A549 (cell line): ENCODE measurements around the gene EFCAB11. TPM values are rescaled to one million over a fixed set of nuclear protein-coding genes. Genes with fewer than 3 reads are reported as not detected.

Experiments
- ATAC-seq, 2 experiments: fragments of 200-7000 bp in 1 of 2; fragments of >200 bp in 1 of 2; cut with Nextera tagmentation in 1 of 2; cut with Tn5 transposase in 1 of 2; 3 replicates each; pipeline versions ENCODE4 v1.8.0 to v1.9.1; 2018 to 2020; ENCODE audit warnings: mild to moderate bottlenecking in 1 of 2, moderate library complexity in 1 of 2
- CTCF ChIA-PET: fragments of 300-600 bp; sonication (Branson Sonifier 250); formaldehyde crosslinking; extraction: SDS; loops from one replicate; lab custom pipeline; 2021; ENCODE audit warnings: antibody characterized with exemption, inconsistent platforms; lab: Yijun Ruan, JAX
- POLR2A ChIA-PET: fragments of 350-600 bp; formaldehyde crosslinking; extraction: SDS; loops from one replicate; lab custom pipeline; 2021; ENCODE audit warnings: antibody characterized with exemption, inconsistent platforms; lab: Yijun Ruan, JAX
- DNase-seq, 2 experiments: peaks; one replicate each; pipeline versions ENCODE4 v3.0.0 to v3.0.0-alpha.2; 2011 to 2016; ENCODE audit warnings: low read depth in 1 of 2, low spot score in 1 of 2
- FAIRE-seq: peaks from 2 replicates; lab custom pipeline; 2011; peaks lifted over from hg19 to GRCh38; lab: Jason Lieb, UNC
- H3K27ac ChIP-seq, 2 experiments: fragments of >200 bp; sonication (Bioruptor Twin); formaldehyde crosslinking; 3 replicates each; pipeline ENCODE4 v1.5.1; 2016 to 2017
- H3K4me1 ChIP-seq: fragments of >200 bp; sonication (Bioruptor Twin); formaldehyde crosslinking; 3 replicates; pipeline ENCODE4 v1.6.1; 2016
- H3K4me2 ChIP-seq: fragments of >200 bp; sonication (Bioruptor Twin); formaldehyde crosslinking; 3 replicates; pipeline ENCODE4 v1.6.1; 2016
- H3K4me3 ChIP-seq: fragments of >200 bp; sonication (Bioruptor Twin); formaldehyde crosslinking; 3 replicates; pipeline ENCODE4 v1.5.1; 2016
- H3K9me3 ChIP-seq: fragments of >200 bp; sonication (Bioruptor Twin); formaldehyde crosslinking; 3 replicates; pipeline ENCODE4 v1.6.1; 2016
- ATOH8 ChIP-seq: fragments of 250-450 bp; sonication (Bioruptor Pico); IDR thresholded peaks from 2 replicates; pipeline ENCODE4 v1.5.0; 2020; ENCODE audit warnings: low read depth, mild to moderate bottlenecking, moderate library complexity
- BHLHE40 ChIP-seq: IDR thresholded peaks from 2 replicates; pipeline ENCODE4 v1.6.1; 2012; ENCODE audit warnings: low read depth, low read length, inconsistent platforms
- CHD2 ChIP-seq: fragments of 150-350 bp; IDR thresholded peaks from 2 replicates; pipeline ENCODE4 v1.6.1; 2014; ENCODE audit warnings: low read length; ENCODE audit not compliant: partially characterized antibody
- CHD4 ChIP-seq: fragments of 200-600 bp; sonication (generic); IDR thresholded peaks from 2 replicates; pipeline ENCODE4 v1.6.1; 2016; ENCODE audit warnings: antibody characterized with exemption, mild to moderate bottlenecking, borderline replicate concordance
- E2F6 ChIP-seq: IDR thresholded peaks from 2 replicates; pipeline ENCODE4 v1.6.1; 2012; ENCODE audit warnings: low read depth, borderline replicate concordance
- EP300 ChIP-seq, 2 experiments: fragments of >200 bp; sonication (Bioruptor Twin); formaldehyde crosslinking; IDR thresholded peaks; 2 replicates in 1 of 2; 3 replicates in 1 of 2; pipeline ENCODE4 v1.6.1; 2016 to 2017
- ESRRA ChIP-seq: fragments of 150-350 bp; IDR thresholded peaks from 2 replicates; pipeline ENCODE4 v1.6.1; 2014; ENCODE audit warnings: mild to moderate bottlenecking, low read length, borderline replicate concordance
- FOSB ChIP-seq: fragments of 250-450 bp; sonication (Bioruptor Pico); IDR thresholded peaks from 2 replicates; pipeline ENCODE4 v1.5.0; 2020; ENCODE audit warnings: mild to moderate bottlenecking, moderate library complexity
- HDAC2 ChIP-seq: fragments of 200-600 bp; sonication (generic); IDR thresholded peaks from 2 replicates; pipeline ENCODE4 v1.6.1; 2016
- HOXA7 ChIP-seq: fragments of 250-450 bp; sonication (Bioruptor Pico); IDR thresholded peaks from 2 replicates; pipeline ENCODE4 v1.5.0; 2020; ENCODE audit warnings: mild to moderate bottlenecking, moderate library complexity
- HOXB5 ChIP-seq: fragments of 250-450 bp; sonication (Bioruptor Pico); IDR thresholded peaks from 2 replicates; pipeline ENCODE4 v1.5.0; 2020; ENCODE audit warnings: mild to moderate bottlenecking, moderate library complexity
- JUNB ChIP-seq: fragments of >200 bp; sonication (Bioruptor Twin); formaldehyde crosslinking; IDR thresholded peaks from 2 replicates; pipeline ENCODE4 v1.6.1; 2016
- KDM1A ChIP-seq: fragments of 200-600 bp; sonication (generic); IDR thresholded peaks from 2 replicates; pipeline ENCODE4 v1.6.1; 2016; ENCODE audit warnings: low read depth, mild to moderate bottlenecking
- KDM5A ChIP-seq: fragments of 200-600 bp; sonication (generic); IDR thresholded peaks from 2 replicates; pipeline ENCODE4 v1.6.1; 2016; ENCODE audit warnings: antibody characterized with exemption, mild to moderate bottlenecking
- MAFK ChIP-seq: fragments of 450-650 bp; IDR thresholded peaks from 2 replicates; pipeline ENCODE4 v1.6.1; 2014; ENCODE audit not compliant: partially characterized antibody
- MAX ChIP-seq: IDR thresholded peaks from 2 replicates; pipeline ENCODE4 v1.6.1; 2012
- MAZ ChIP-seq: fragments of 150-350 bp; IDR thresholded peaks from 2 replicates; pipeline ENCODE4 v1.6.1; 2014; ENCODE audit warnings: antibody characterized with exemption, low read depth, low read length, borderline replicate concordance
- NR3C1 ChIP-seq: fragments of >200 bp; sonication (Bioruptor Twin); formaldehyde crosslinking; IDR thresholded peaks from 3 replicates; pipeline ENCODE4 v1.6.1; 2017
- POLR2AphosphoS2 ChIP-seq: conservative IDR thresholded peaks from 2 replicates; pipeline ENCODE4 v1.6.1; 2012; ENCODE audit warnings: low read length, improper control_type of control experiment, inconsistent platforms
- RARB ChIP-seq: fragments of 250-450 bp; sonication (Bioruptor Pico); IDR thresholded peaks from 2 replicates; pipeline ENCODE4 v1.8.0; 2021; ENCODE audit warnings: mild to moderate bottlenecking, moderate library complexity
- REST ChIP-seq: fragments of 200-600 bp; sonication (generic); IDR thresholded peaks from 2 replicates; pipeline ENCODE4 v1.6.1; 2016; ENCODE audit warnings: antibody characterized with exemption, mild to moderate bottlenecking, moderate library complexity
- SREBF2 ChIP-seq: fragments of 450-650 bp; IDR thresholded peaks from 2 replicates; pipeline ENCODE4 v1.6.1; 2014; ENCODE audit warnings: mild to moderate bottlenecking, moderate library complexity
- TFCP2L1 ChIP-seq: fragments of 250-450 bp; sonication (Bioruptor Pico); IDR thresholded peaks from 2 replicates; pipeline ENCODE4 v1.5.0; 2021; ENCODE audit warnings: mild to moderate bottlenecking
- TP53 ChIP-seq: fragments of 250-450 bp; sonication (Bioruptor Pico); IDR thresholded peaks from 2 replicates; pipeline ENCODE4 v1.5.0; 2021; ENCODE audit warnings: mild to moderate bottlenecking, moderate library complexity
- USF2 ChIP-seq: fragments of 450-650 bp; IDR thresholded peaks from 2 replicates; pipeline ENCODE4 v1.6.1; 2014; ENCODE audit warnings: antibody characterized with exemption
- ZNF302 ChIP-seq: fragments of 250-450 bp; sonication (Bioruptor Pico); IDR thresholded peaks from 2 replicates; pipeline ENCODE4 v1.9.0; 2021; ENCODE audit warnings: inconsistent platforms, mild to moderate bottlenecking, moderate library complexity
- WGBS: methylation state at CpG from one replicate; pipeline ENCODE4 v1.1.6; 2017; ENCODE audit errors: missing lambda C conversion rate; 5-methylcytosine and 5-hydroxymethylcytosine counted together
- polyA plus RNA-seq, 4 experiments: library from polyadenylated mRNA; depleted of rRNA in 3 of 4; stranded (reverse); fragments of >200 nt; fragmentation: RNase III in 1 of 4; extraction: RNeasy Plus Mini Kit Qiagen cat#74134 plus additional on column Dnase treatment in 1 of 4; gene quantifications; 2 replicates in 3 of 4; 3 replicates in 1 of 4; pipeline ENCODE4 v1.2.3, GENCODE V29; 2011 to 2017

The EFCAB11 gene
- polyA plus RNA-seq, 2 of the 4 experiments (the other 2 are of a cell fraction), result 18.8 to 19.6 TPM

- Histone ChIP-seq H3K4me2 (no peak overlapping the region), H3K4me1 (no peaks in the 10 kb centered on the region), H3K4me3 (no peak overlapping the region), H3K9me3 (no peaks in the 10 kb centered on the region), H3K27ac (no peak overlapping the region)
- ATAC-seq, result no peak
- ChIA-PET CTCF (interaction anchor here (0.8 to 1.4 kb wide), 3 partner anchors 40 to 515 kb away, joined by 3 to 4 read pairs (median 3); no protein-coding TSS in a partner anchor), POLR2A (no interaction called here)
- DNase-seq, result no peak
- TF ChIP-seq EP300 (IDR thresholded peaks at IDR 0.05) (no peak), REST (no peak), USF2 (no peak), HOXA7 (CRISPR knock-in tag) (no peak), MAFK (no peak), HOXB5 (no peak), KDM5A (no peak), ATOH8 (CRISPR knock-in tag) (no peak), SREBF2 (no peak), HDAC2 (no peak), FOSB (no peak), TP53 (CRISPR knock-in tag) (no peak), TFCP2L1 (CRISPR knock-in tag) (no peak), CHD2 (no peak), POLR2AphosphoS2 (no peak), MAX (no peak), ESRRA (no peak), BHLHE40 (no peak)
- WGBS, result 47% methylated on average over 6 of the region's 6 CpGs
- no peak for FAIRE-seq
Measured at GRCh38 chr14:89933002-89933401, 21.5 kb downstream of the EFCAB11 start.

GRCh38 chr14:89927186-89927865 is 27.2 kb downstream of the EFCAB11 start:
- H3K4me3 ChIP-seq, result no peak overlapping the region
- ChIA-PET POLR2A (no interaction called here), CTCF (interaction anchor here (0.6 to 1.3 kb wide), 4 partner anchors 12 to 875 kb away, joined by 3 read pairs; no protein-coding TSS in a partner anchor)
- no peak overlapping the region for H3K27ac ChIP-seq
- FAIRE-seq (no peak), DNase-seq (no peak), ATAC-seq (no peak)
- H3K4me1 ChIP-seq, result no peaks in the 10 kb centered on the region
- no peaks in the 10 kb centered on the region for H3K9me3 ChIP-seq
- WGBS, result 84% methylated on average over 13 of the region's 13 CpGs
- no peak for TF ChIP-seq EP300 (IDR thresholded peaks at IDR 0.05)
- TF ChIP-seq NR3C1, result no peak
- no peak for TF ChIP-seq CHD4
- no peak for TF ChIP-seq E2F6
- TF ChIP-seq ZNF302 (CRISPR knock-in tag), result no peak
- TF ChIP-seq REST, result no peak
- TF ChIP-seq MAZ, result no peak
- TF ChIP-seq JUNB, result no peak
- TF ChIP-seq KDM1A, result no peak
- TF ChIP-seq CHD2, result no peak
- no peak for TF ChIP-seq RARB (CRISPR knock-in tag)
- no peak overlapping the region for H3K4me2 ChIP-seq
